Epithelial cell of esophagus (primary cell): ENCODE data around the gene VPS8.
"Not testable (repeated sequence)": the region's sequence is repeated elsewhere in the genome, so short reads cannot be mapped to it uniquely, and the experiment has no call there.

Source experiments
- DNase-seq: peaks from one replicate; pipeline ENCODE4 v3.0.0; 2010; ENCODE audit warnings: low read depth
- H3K4me3 ChIP-seq: 2 replicates; pipeline ENCODE4 v1.5.1; 2011; ENCODE audit warnings: mild to moderate bottlenecking, low read length, control low read depth
- TF ChIP-seq, protein P1 (sequence below): IDR thresholded peaks from 2 replicates; pipeline ENCODE4 v1.5.1; 2011; ENCODE audit warnings: low read depth, mild to moderate bottlenecking, low read length, control low read depth, inconsistent platforms; ENCODE audit not compliant: insufficient read depth; ENCODE audit errors: missing control alignments

VPS8 gene

DNA sequence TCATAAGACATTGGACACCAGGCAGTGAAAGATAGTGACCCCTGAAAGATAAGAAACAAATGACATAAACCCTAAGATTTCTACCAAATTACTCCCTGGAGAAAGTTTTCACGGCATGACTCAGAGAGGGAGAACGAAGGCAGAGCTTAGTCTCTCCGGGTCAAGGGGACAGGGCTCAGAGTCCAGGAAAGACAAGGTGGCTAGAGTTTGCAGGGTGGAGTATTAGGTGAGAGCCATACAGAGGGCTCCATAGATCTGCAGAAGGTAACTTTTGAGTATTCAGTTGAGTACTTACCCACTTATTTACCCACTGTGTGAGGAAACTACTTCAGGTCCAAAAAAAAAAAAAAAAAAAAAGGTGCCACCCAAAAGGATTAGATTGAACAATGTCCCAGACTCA, 197.7 kb downstream of the VPS8 start:
- no peak for DNase-seq
- TF ChIP-seq, protein P1, sequence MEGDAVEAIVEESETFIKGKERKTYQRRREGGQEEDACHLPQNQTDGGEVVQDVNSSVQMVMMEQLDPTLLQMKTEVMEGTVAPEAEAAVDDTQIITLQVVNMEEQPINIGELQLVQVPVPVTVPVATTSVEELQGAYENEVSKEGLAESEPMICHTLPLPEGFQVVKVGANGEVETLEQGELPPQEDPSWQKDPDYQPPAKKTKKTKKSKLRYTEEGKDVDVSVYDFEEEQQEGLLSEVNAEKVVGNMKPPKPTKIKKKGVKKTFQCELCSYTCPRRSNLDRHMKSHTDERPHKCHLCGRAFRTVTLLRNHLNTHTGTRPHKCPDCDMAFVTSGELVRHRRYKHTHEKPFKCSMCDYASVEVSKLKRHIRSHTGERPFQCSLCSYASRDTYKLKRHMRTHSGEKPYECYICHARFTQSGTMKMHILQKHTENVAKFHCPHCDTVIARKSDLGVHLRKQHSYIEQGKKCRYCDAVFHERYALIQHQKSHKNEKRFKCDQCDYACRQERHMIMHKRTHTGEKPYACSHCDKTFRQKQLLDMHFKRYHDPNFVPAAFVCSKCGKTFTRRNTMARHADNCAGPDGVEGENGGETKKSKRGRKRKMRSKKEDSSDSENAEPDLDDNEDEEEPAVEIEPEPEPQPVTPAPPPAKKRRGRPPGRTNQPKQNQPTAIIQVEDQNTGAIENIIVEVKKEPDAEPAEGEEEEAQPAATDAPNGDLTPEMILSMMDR: no peak
- no peak overlapping the region for H3K4me3 ChIP-seq

DNA sequence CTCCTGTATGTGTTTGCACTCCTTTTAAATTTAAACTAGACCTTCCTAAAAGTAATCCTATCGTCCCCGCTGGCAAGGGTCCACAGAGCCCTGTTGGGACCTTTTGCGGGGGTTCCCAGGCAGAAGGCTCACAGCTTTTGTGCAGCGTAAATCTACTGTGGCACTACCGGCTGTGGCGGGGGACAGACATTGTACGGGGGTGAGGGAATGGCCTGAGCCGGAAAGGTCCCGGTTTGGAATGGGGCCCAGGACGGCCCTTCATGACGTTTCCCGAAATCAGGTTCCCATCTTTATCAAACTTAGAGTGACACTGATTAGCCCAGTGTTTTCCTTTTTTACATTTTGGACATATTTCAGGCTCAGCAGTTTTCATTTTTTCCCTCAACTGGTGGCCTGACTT, 205.6 kb downstream of the VPS8 start:
- not testable (repeated sequence) for DNase-seq, H3K4me3 ChIP-seq

DNA sequence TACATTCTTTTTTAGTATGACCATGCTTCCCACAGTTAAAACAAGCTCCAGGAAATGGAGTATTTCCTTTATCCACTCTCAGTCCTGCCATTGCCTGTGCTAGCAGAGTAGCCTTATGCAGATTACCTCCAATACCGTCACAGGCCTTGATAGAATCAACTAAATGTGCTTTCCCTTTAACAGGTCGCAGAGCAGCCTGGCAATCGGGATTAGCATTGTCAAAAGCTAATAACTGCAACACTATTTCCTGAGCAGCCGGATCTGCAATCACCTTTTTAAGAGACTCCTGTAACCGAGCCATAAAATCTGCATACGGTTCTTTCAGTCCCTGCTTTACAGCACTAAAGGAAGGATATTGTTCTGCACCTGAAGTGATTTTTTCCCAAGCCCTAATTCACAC, 206.0 kb downstream of the VPS8 start:
- not testable (repeated sequence) for H3K4me3 ChIP-seq, DNase-seq

DNA sequence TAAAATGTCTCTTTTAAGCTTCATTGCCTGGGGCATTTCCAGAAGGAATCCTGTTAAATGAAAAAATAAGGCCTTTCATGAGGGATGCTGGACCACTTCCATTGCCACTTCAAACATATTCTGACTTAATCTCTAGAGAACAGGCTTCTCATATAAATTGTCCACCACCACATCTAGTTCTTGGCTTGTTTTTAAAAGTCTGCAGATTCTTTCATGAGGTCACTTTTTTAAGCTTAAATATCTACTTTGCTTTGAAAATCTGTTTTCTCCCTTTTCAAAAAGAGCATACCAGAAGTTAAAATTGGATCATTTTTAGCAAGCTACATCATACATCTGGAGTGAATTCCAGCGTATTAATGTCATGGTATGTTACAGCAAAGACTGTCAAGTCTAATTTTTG, 209.3 kb downstream of the VPS8 start:
- no peak overlapping the region for H3K4me3 ChIP-seq
- DNase-seq: no peak
- TF ChIP-seq, protein P1: no peak

DNA sequence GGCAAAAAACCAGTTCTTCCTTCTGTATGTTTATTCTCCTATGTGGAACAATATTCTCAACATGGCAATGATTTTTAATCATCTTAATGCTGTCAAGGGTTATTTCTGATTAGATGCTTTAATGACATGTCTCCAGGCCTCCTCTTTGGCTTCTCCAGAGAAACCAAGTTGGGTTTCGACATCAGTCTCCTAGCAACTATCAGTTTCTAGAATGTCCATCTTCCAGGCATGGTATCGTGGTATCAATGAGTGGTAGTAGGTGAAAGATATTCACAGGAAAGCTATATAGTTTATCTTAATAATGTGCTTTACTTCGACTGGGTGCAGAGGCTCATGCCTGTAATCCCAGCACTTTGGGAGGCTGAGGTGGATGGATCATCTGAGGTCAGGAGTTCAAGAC, 212.4 kb downstream of the VPS8 start:
- H3K4me3 ChIP-seq: no peak overlapping the region
- DNase-seq: no peak
- TF ChIP-seq, protein P1: no peak

DNA sequence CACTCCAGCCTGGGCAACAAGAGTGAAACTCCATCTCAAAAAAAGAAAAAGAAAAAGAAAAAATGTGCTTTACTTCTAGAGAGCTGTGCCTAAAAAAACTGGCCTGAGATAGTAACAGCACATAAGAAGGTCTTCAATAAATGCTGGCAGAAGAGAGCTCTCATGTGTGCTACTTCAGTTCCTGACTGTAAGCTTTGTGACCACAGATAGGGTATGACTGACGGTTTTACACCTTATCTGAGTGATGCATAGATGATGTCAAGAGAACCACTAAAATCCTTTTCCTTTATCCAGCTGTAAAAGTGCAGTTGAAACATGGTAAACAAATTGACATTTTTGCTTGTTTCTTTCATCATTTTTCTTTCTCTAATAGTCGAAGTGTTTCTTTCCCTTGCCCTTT, 213.0 kb downstream of the VPS8 start:
- no peak for DNase-seq
- H3K4me3 ChIP-seq: no peak overlapping the region
- TF ChIP-seq, protein P1: no peak

DNA sequence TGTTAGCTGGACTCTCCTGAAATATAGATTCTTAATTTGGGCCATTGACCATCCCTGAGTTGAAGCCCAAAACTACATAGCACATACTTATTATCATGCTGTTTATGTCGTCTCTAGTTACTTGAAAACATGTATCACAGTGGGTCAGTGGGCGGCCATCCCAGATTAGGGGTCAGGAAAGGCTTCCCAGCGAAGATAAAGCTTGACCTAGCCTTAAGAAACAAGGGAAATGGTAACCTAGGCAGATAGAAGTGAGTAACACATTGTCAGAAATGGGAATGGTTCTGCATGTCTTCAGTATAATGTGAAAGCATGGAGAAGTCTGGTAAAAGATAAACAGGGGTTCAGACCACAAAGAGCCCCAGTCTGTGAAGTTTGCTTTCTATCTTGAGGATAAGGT, 216.2 kb downstream of the VPS8 start:
- no peak overlapping the region for H3K4me3 ChIP-seq
- TF ChIP-seq, protein P1: no peak

DNA sequence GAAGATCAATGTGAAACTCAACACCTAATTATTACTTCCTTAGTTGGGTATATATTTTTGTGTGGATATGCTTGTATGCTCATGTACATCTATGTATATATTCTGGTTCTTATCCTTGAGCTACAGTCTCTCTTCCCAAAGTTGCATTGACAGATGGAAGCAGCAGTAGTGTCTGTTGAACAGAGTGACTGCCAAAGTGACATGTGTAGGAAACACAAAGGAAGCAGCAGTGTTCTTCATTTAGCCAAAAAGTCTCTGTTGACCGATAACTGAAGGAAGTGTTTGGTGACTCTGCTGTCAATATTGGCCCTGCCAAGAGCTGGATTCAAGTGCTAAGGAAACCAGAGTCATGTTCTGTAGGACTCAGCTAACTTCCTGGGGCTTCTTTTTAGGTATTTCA, 217.1 kb downstream of the VPS8 start:
- TF ChIP-seq, protein P1: no peak
- H3K4me3 ChIP-seq: no peak overlapping the region
- no peak for DNase-seq

More for the DNA sequence above, 216.2 kb downstream of the VPS8 start:
- DNase-seq: no peak
